SK-N-SH (cell line): Measurements from ENCODE around the gene GRIK3. TPM values are rescaled to one million over a fixed set of nuclear protein-coding genes. Genes with fewer than 3 reads are reported as not detected.

Source experiments
- CTCF ChIA-PET: fragments of 300-600, 350-600 bp; formaldehyde crosslinking; extraction: SDS; loops from one replicate; lab custom pipeline; 2021; lab: Yijun Ruan, JAX
- POLR2A ChIA-PET: fragments of 350-600 bp; sonication (Branson Sonifier 250); formaldehyde crosslinking; extraction: SDS; loops from one replicate; lab custom pipeline; 2020; ENCODE audit warnings: antibody characterized with exemption, inconsistent platforms; lab: Yijun Ruan, JAX
- DNase-seq: peaks from one replicate; pipeline ENCODE4 v3.0.0; 2012
- H2AFZ ChIP-seq: fragments of 200-600 bp; sonication (generic); 2 replicates; pipeline ENCODE4 v1.8.1; 2016; ENCODE audit warnings: antibody characterized with exemption, mild to moderate bottlenecking, low read depth
- H3F3A ChIP-seq: fragments of 200-600 bp; sonication (generic); replicated peaks from 2 replicates; pipeline ENCODE3; 2016; ENCODE audit warnings: antibody characterized with exemption, mild to moderate bottlenecking; ENCODE audit not compliant: insufficient read depth
- H3K27ac ChIP-seq, 2 experiments: fragments of 200-500 bp in 1 of 2; fragments of 200-600 bp in 1 of 2; sonication (Bioruptor generic) in 1 of 2; sonication (generic), shearing (Covaris generic) in 1 of 2; 2 replicates each; pipeline versions ENCODE4 v1.5.1 to v1.6.1; 2014 to 2016; ENCODE audit warnings: low read depth in 2 of 2, inconsistent platforms in 1 of 2, low read length in 1 of 2, mild to moderate bottlenecking in 1 of 2, mixed read lengths in 1 of 2
- H3K27me3 ChIP-seq: fragments of 200-600 bp; sonication (generic), shearing (Covaris generic); 2 replicates; pipeline ENCODE4 v1.6.1; 2016; ENCODE audit warnings: mixed run types; ENCODE audit not compliant: insufficient read depth
- H3K36me3 ChIP-seq, 2 experiments: fragments of 200-500 bp in 1 of 2; fragments of 200-600 bp in 1 of 2; sonication (Bioruptor generic) in 1 of 2; sonication (generic) in 1 of 2; replicated peaks in 1 of 2; 2 replicates each; pipeline versions ENCODE3 to v1.5.1; 2014 to 2016; ENCODE audit warnings: low read length in 1 of 2, mild to moderate bottlenecking in 1 of 2; ENCODE audit not compliant: insufficient read depth in 2 of 2, control insufficient read depth in 1 of 2
- H3K4me1 ChIP-seq, 2 experiments: fragments of 200-500 bp in 1 of 2; fragments of 200-600 bp in 1 of 2; sonication (Bioruptor generic) in 1 of 2; sonication (generic), shearing (Covaris generic) in 1 of 2; 2 replicates each; pipeline versions ENCODE4 v1.5.1 to v1.6.1; 2014 to 2016; ENCODE audit warnings: low read depth in 1 of 2, low read length in 1 of 2, mixed run types in 1 of 2; ENCODE audit not compliant: insufficient read depth in 2 of 2, control insufficient read depth in 1 of 2
- H3K4me2 ChIP-seq: fragments of 200-600 bp; sonication (generic), shearing (Covaris generic); 2 replicates; pipeline ENCODE4 v1.6.1; 2017; ENCODE audit warnings: mixed run types
- H3K4me3 ChIP-seq, 2 experiments: fragments of 200-500 bp in 1 of 2; fragments of 200-600 bp in 1 of 2; sonication (Bioruptor generic) in 1 of 2; sonication (generic), shearing (Covaris generic) in 1 of 2; 2 replicates each; pipeline versions ENCODE4 v1.5.1 to v1.8.1; 2014 to 2016; ENCODE audit warnings: low read depth in 2 of 2, inconsistent platforms in 1 of 2, low read length in 1 of 2, mild to moderate bottlenecking in 1 of 2, mixed read lengths in 1 of 2, moderate library complexity in 1 of 2
- H3K79me2 ChIP-seq: fragments of 200-600 bp; sonication (generic); 2 replicates; pipeline ENCODE4 v1.8.1; 2017; ENCODE audit warnings: mild to moderate bottlenecking; ENCODE audit not compliant: insufficient read depth
- H3K9ac ChIP-seq: fragments of 200-600 bp; sonication (generic); 2 replicates; pipeline ENCODE4 v1.6.1; 2017; ENCODE audit warnings: mixed run types
- H3K9me2 ChIP-seq: fragments of 200-600 bp; sonication (generic); 2 replicates; pipeline ENCODE4 v1.6.1; 2017; ENCODE audit warnings: mixed run types
- H3K9me3 ChIP-seq: fragments of 200-600 bp; sonication (generic); 2 replicates; pipeline ENCODE4 v1.6.1; 2017; ENCODE audit warnings: mixed run types, mild to moderate bottlenecking, moderate library complexity
- H4K20me1 ChIP-seq: fragments of 200-600 bp; sonication (generic); 2 replicates; pipeline ENCODE4 v1.6.1; 2017; ENCODE audit warnings: mild to moderate bottlenecking, mixed run types; ENCODE audit not compliant: insufficient read depth
- CHD2 ChIP-seq: fragments of 150-350 bp; IDR thresholded peaks from 2 replicates; pipeline ENCODE4 v1.6.1; 2018; ENCODE audit warnings: low read length; ENCODE audit not compliant: partially characterized antibody
- FOXJ3 ChIP-seq: sonication (generic); formaldehyde crosslinking; IDR thresholded peaks from 2 replicates; pipeline ENCODE4 v1.5.1; 2020; ENCODE audit warnings: mild to moderate bottlenecking, missing genetic modification reagents
- MEF2A ChIP-seq: IDR thresholded peaks from 2 replicates; pipeline ENCODE4 v1.4.0; 2012; ENCODE audit warnings: low read depth, borderline replicate concordance
- POLR2AphosphoS5 ChIP-seq: IDR thresholded peaks from 2 replicates; pipeline ENCODE4 v1.6.1; 2012; ENCODE audit warnings: low read depth, low read length
- SIN3A ChIP-seq: IDR thresholded peaks from 2 replicates; pipeline ENCODE4 v1.6.1; 2012; ENCODE audit warnings: low read depth, mild to moderate bottlenecking, low read length, moderate library complexity, borderline replicate concordance
- TAF1 ChIP-seq: IDR thresholded peaks from 2 replicates; pipeline ENCODE4 v1.6.1; 2012; ENCODE audit warnings: low read depth, mild to moderate bottlenecking, low read length, moderate library complexity, borderline replicate concordance
- TEAD4 ChIP-seq: IDR thresholded peaks from 2 replicates; pipeline ENCODE4 v1.4.0; 2012; ENCODE audit warnings: mild to moderate bottlenecking, borderline replicate concordance; ENCODE audit not compliant: insufficient read depth
- YY1 ChIP-seq: IDR thresholded peaks from 2 replicates; pipeline ENCODE4 v1.4.0; 2012; ENCODE audit warnings: low read depth, mild to moderate bottlenecking
- WGBS: methylation state at CpG from one replicate; pipeline ENCODE4 v1.1.6; 2017; ENCODE audit warnings: low lambda C conversion rate; 5-methylcytosine and 5-hydroxymethylcytosine counted together
- polyA plus RNA-seq, 3 experiments: library from polyadenylated mRNA; depleted of rRNA; stranded (reverse); fragments of >200 nt; gene quantifications; 2 replicates each; pipeline ENCODE4 v1.2.3, GENCODE V29; 2012
- TF ChIP-seq, protein P1 (sequence below): fragments of 200-600 bp; sonication (generic); IDR thresholded peaks from 2 replicates; pipeline ENCODE4 v1.6.1; 2017; ENCODE audit warnings: antibody characterized with exemption, mild to moderate bottlenecking, moderate library complexity
- TF ChIP-seq, protein P2 (sequence below): fragments of 150-350 bp; IDR thresholded peaks from 2 replicates; pipeline ENCODE4 v1.6.1; 2016; ENCODE audit warnings: mild to moderate bottlenecking, low read depth, low read length
- TF ChIP-seq, protein P3 (sequence below): IDR thresholded peaks from 2 replicates; pipeline ENCODE4 v1.4.0; 2012; ENCODE audit warnings: low read depth, borderline replicate concordance

GRIK3 gene
- polyA plus RNA-seq, 1 of the 3 experiments (the other 2 are of a cell fraction): not detected

DNA sequence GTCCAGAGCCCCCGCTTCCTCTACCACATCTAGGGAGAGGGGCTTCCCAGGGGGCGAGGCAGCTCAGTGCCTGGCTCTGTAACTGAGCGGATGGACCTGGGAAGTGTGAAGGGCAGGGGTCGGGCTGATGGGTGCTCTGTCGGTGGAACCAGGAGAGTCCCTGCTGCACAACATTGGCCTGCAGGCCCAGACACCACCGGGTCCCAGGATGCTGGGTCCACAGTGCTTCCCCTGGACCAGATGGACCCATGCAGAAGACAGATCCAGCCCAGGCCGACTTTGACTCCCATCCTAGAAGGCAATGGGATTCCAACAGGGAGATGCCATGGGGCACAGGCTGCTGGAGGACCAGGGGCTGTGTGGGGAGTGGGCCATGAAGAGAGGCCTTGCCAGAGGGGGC, 212.9 kb downstream of the GRIK3 start:
- WGBS: 7% methylated on average over 4 of the region's 7 CpGs

DNA sequence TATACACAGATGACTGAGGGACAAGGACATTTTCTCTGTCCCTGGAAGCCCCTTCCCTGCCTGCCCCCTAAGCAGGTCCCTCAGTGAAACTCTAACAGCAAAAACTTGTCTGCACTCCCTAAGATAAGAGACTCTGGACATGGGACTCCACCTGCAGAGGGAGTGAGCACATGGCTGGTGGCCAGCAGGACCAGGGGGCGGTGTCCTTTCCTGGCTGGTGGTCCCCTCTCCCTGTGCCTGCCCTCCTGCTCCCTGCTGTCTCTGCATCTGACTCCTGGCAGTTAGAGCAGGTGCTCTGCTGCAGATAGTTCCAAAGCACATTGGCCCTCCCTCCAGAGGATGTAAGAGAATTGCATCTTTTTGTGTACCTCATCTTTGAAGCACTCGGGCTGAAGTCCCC, 215.5 kb downstream of the GRIK3 start:
- no peaks in the 10 kb centered on the region for H3K36me3 ChIP-seq
- H3K4me3 ChIP-seq: no peak overlapping the region
- 31% methylated on average over 2 of the region's 2 CpGs for WGBS
- TF ChIP-seq TAF1 (no peak), MEF2A (no peak), POLR2AphosphoS5 (no peak)
- TF ChIP-seq, protein P1, sequence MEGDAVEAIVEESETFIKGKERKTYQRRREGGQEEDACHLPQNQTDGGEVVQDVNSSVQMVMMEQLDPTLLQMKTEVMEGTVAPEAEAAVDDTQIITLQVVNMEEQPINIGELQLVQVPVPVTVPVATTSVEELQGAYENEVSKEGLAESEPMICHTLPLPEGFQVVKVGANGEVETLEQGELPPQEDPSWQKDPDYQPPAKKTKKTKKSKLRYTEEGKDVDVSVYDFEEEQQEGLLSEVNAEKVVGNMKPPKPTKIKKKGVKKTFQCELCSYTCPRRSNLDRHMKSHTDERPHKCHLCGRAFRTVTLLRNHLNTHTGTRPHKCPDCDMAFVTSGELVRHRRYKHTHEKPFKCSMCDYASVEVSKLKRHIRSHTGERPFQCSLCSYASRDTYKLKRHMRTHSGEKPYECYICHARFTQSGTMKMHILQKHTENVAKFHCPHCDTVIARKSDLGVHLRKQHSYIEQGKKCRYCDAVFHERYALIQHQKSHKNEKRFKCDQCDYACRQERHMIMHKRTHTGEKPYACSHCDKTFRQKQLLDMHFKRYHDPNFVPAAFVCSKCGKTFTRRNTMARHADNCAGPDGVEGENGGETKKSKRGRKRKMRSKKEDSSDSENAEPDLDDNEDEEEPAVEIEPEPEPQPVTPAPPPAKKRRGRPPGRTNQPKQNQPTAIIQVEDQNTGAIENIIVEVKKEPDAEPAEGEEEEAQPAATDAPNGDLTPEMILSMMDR: no peak
- peaks cover 0 to 7% of the 10 kb centered on the region in 2 experiments; a peak in 1 of 4 replicates for H3K4me1 ChIP-seq
- no peaks in the 10 kb centered on the region for H3K9me2 ChIP-seq
- H3K9me3 ChIP-seq: no peaks in the 10 kb centered on the region
- H3K27me3 ChIP-seq: no peaks in the 10 kb centered on the region
- no peak overlapping the region for H3K27ac ChIP-seq
- peak; percentile 46 for DNase-seq
- H4K20me1 ChIP-seq: no peaks in the 10 kb centered on the region
- ChIA-PET CTCF (interaction anchor here (1.1 to 1.5 kb wide), 2 partner anchors 46 to 59 kb away, joined by 4 read pairs; no protein-coding TSS in a partner anchor), POLR2A (no interaction called here)
- H2AFZ ChIP-seq: no peak overlapping the region
- no peaks in the 10 kb centered on the region for H3F3A ChIP-seq
- no peak overlapping the region for H3K4me2 ChIP-seq
- H3K9ac ChIP-seq: no peak overlapping the region
- no peaks in the 10 kb centered on the region for H3K79me2 ChIP-seq

More for the DNA sequence above, 212.9 kb downstream of the GRIK3 start:
- Histone ChIP-seq H4K20me1 (no peaks in the 10 kb centered on the region), H3K4me3 (no peak overlapping the region), H3K9me3 (no peaks in the 10 kb centered on the region), H3K36me3 (no peaks in the 10 kb centered on the region), H3K9ac (no peak overlapping the region)
- POLR2A ChIA-PET: no interaction called here
- TF ChIP-seq YY1 (no peak), SIN3A (no peak), TEAD4 (no peak), FOXJ3 (CRISPR knock-in tag) (no peak), CHD2 (no peak)
- TF ChIP-seq, protein P2, sequence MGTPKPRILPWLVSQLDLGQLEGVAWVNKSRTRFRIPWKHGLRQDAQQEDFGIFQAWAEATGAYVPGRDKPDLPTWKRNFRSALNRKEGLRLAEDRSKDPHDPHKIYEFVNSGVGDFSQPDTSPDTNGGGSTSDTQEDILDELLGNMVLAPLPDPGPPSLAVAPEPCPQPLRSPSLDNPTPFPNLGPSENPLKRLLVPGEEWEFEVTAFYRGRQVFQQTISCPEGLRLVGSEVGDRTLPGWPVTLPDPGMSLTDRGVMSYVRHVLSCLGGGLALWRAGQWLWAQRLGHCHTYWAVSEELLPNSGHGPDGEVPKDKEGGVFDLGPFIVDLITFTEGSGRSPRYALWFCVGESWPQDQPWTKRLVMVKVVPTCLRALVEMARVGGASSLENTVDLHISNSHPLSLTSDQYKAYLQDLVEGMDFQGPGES: no peak
- TF ChIP-seq, protein P3, sequence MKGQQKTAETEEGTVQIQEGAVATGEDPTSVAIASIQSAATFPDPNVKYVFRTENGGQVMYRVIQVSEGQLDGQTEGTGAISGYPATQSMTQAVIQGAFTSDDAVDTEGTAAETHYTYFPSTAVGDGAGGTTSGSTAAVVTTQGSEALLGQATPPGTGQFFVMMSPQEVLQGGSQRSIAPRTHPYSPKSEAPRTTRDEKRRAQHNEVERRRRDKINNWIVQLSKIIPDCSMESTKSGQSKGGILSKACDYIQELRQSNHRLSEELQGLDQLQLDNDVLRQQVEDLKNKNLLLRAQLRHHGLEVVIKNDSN: no peak
- TF ChIP-seq, all 33 proteins: peak for 0
- Histone ChIP-seq H3K4me2 (no peak overlapping the region), H3K27ac (no peak overlapping the region), H3F3A (no peaks in the 10 kb centered on the region), H3K4me1 (peaks cover 0 to 7% of the 10 kb centered on the region in 2 experiments; a peak in 1 of 4 replicates), H2AFZ (no peak overlapping the region), H3K9me2 (no peaks in the 10 kb centered on the region), H3K27me3 (no peaks in the 10 kb centered on the region), H3K79me2 (no peaks in the 10 kb centered on the region)
- CTCF ChIA-PET: interaction anchor here (0.7 to 1.0 kb wide), 2 partner anchors 14 to 134 kb away, joined by 3 read pairs; no protein-coding TSS in a partner anchor
- no peak for DNase-seq
